ENCODE results near the gene KRT39. TPM values are rescaled to one million over a fixed set of nuclear protein-coding genes. Genes with fewer than 3 reads are reported as not detected.

KRT39 gene
- total and polyA plus RNA-seq, 2 experiments from 2014 or later = not detected

DNA sequence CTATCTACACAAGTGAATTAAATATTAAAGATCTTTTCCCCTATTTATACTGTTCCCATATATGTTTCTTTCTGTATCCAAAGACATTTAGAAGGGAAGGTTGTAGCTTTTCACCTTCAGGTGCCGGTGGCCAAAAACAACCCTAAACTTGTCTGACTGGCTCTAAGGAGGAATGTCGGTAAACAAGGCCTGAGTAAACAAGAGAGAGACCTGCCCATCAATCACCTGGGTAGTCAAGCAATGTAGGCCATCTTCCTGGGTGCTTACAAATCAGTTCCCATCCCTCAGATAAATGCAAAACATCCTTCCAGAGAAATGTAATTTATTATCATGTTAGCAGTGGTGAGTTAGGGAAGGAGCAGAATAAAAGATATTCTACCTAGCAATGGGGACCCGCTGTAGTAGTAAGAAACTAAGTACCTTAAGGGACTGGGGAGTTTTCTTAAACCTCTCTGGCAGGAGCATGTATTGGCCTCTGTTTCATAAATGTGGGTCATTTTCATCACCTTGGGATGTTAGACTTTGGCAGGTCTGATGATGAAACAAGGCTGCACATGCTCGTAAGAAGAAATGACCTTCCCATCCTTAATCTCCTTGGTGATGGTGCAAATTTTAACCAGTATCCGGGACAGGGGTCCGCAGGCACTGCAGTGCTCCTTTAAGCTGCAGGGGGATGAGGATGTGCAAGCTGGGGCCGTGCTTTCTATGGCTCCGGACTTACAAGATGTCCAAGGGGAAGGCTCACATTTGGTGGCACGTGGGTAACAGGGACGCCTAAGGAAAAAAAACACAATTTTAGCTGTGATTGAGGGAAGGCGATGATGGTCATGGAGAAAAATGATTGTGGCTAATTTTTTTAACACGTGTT is 8.4 kb downstream of the KRT39 start:
- no peak overlapping the region for H3K4me2 ChIP-seq
- H3K9me2 ChIP-seq (replicated peaks; ENCODE audit: insufficient read depth) = no peaks in the 10 kb centered on the region
- DNase-seq (ENCODE audit: low spot score) = peak; percentile 24
- TF ChIP-seq EZH2phosphoT487 (IDR thresholded peaks at IDR 0.05; ENCODE audit: low read depth, severe bottlenecking, unreplicated experiment) = no peak
- no peak for TF ChIP-seq CTCF (IDR thresholded peaks at IDR 0.05; ENCODE audit: poor library complexity)
- H3K4me1 ChIP-seq (ENCODE audit: insufficient read depth) = peaks cover 15% of the 10 kb centered on the region
- H3K4me3 ChIP-seq = no peak overlapping the region
- no peak overlapping the region for H2AFZ ChIP-seq
- no peaks in the 10 kb centered on the region for H3K27me3 ChIP-seq
- H3K27ac ChIP-seq = peak overlapping the region; percentile 56
- H3K36me3 ChIP-seq (replicated peaks; ENCODE audit: insufficient read depth, low read depth) = no peaks in the 10 kb centered on the region
- H3K9me3 ChIP-seq (ENCODE audit: low read depth) = no peaks in the 10 kb centered on the region
- no peaks in the 10 kb centered on the region for H3K79me2 ChIP-seq
- 79% methylated on average over 12 of the region's 12 CpGs for WGBS (ENCODE audit: low lambda C conversion rate, missing lambda C conversion rate)
- H4K20me1 ChIP-seq (ENCODE audit: insufficient read depth, poor library complexity, severe bottlenecking) = no peaks in the 10 kb centered on the region

- Histone ChIP-seq H3K9me2 (replicated peaks; ENCODE audit: insufficient read depth) (no peaks in the 10 kb centered on the region), H3K36me3 (replicated peaks; ENCODE audit: insufficient read depth, low read depth) (no peaks in the 10 kb centered on the region), H3K79me2 (no peaks in the 10 kb centered on the region), H3K9me3 (ENCODE audit: low read depth) (no peaks in the 10 kb centered on the region), H3K27me3 (no peaks in the 10 kb centered on the region), H3K4me1 (ENCODE audit: insufficient read depth) (peaks cover 15% of the 10 kb centered on the region), H4K20me1 (ENCODE audit: insufficient read depth, poor library complexity, severe bottlenecking) (no peaks in the 10 kb centered on the region), H3K4me3 (no peak overlapping the region), H3K27ac (peak overlapping the region; percentile 56), H2AFZ (no peak overlapping the region), H3K4me2 (no peak overlapping the region)
- TF ChIP-seq CTCF (IDR thresholded peaks at IDR 0.05; ENCODE audit: poor library complexity) (no peak), EZH2 (IDR thresholded peaks at IDR 0.05; ENCODE audit: borderline replicate concordance) (no peak), EZH2phosphoT487 (IDR thresholded peaks at IDR 0.05; ENCODE audit: low read depth, severe bottlenecking, unreplicated experiment) (no peak)
- WGBS (ENCODE audit: low lambda C conversion rate, missing lambda C conversion rate) = 63% methylated on average over 8 of the region's 8 CpGs
- peak; percentile 37 for DNase-seq (ENCODE audit: low spot score)
These were observed 10.1 kb downstream of the KRT39 start for GRCh38 chr17:40956401-40957254.

DNA sequence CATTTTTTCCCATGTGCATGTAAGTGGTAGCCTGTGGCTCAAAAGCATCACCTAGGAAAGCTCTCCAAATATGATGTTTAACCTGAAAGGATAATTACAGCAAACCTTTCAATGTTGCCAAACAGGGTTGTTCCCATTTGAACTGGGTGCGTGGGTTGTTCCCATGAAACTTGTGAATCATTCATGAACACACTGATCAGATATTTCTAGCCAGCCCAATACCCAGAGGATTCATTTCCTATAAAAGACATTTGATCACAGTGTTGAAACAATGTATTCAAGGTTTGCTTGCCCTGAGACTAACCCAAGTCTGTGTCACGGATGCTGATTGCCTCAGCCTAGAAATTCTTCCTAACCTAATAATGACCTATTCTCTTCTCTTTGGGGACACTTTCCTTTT is 12.9 kb downstream of the KRT39 start:
- TF ChIP-seq CTCF (IDR thresholded peaks at IDR 0.05; ENCODE audit: poor library complexity) = no peak
- TF ChIP-seq EZH2phosphoT487 (IDR thresholded peaks at IDR 0.05; ENCODE audit: low read depth, severe bottlenecking, unreplicated experiment) = no peak
- no peak for TF ChIP-seq EZH2 (IDR thresholded peaks at IDR 0.05; ENCODE audit: borderline replicate concordance)
- no peaks in the 10 kb centered on the region for H3K9me3 ChIP-seq (ENCODE audit: low read depth)
- H4K20me1 ChIP-seq (ENCODE audit: insufficient read depth, poor library complexity, severe bottlenecking) = no peaks in the 10 kb centered on the region
- H3K4me1 ChIP-seq (ENCODE audit: insufficient read depth) = peaks cover 21% of the 10 kb centered on the region
- H3K27ac ChIP-seq = no peak overlapping the region
- no peaks in the 10 kb centered on the region for H3K36me3 ChIP-seq (replicated peaks; ENCODE audit: insufficient read depth, low read depth)
- no peak overlapping the region for H3K4me2 ChIP-seq
- no peak overlapping the region for H2AFZ ChIP-seq
- no peaks in the 10 kb centered on the region for H3K27me3 ChIP-seq
- no peaks in the 10 kb centered on the region for H3K9me2 ChIP-seq (replicated peaks; ENCODE audit: insufficient read depth)
- no peaks in the 10 kb centered on the region for H3K79me2 ChIP-seq
- H3K4me3 ChIP-seq = no peak overlapping the region
- WGBS (ENCODE audit: low lambda C conversion rate, missing lambda C conversion rate) = 84% methylated on average over 2 of the region's 2 CpGs
- DNase-seq (ENCODE audit: low spot score) = no peak
